ENCODE measurements around the gene LAIR2. TPM values are rescaled to one million over a fixed set of nuclear protein-coding genes. Genes with fewer than 3 reads are reported as not detected.

The LAIR2 gene
- total and polyA plus RNA-seq, 10 of the 15 experiments (the other 5 are each of a cell fraction or from before 2014, with no cell fraction given), result not detected

DNA sequence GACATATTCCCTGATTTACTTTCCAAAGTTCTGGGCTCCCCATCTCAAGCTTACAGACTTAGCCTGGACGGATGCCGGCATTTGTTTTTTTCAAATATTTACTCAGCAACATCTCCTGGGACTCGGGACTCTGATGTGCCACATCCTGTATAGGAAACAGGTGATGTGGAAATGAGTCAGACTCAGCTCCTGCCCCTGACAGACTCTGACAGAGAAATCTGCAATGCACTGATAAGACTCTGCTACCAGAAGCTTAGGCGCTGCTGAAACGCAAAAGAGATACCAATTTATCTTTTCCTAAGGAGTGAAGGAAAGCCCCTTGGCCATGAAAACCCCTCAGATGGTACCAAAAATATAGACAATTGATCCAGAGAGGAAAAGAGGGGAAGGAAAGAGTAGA lies 16.2 kb downstream of the LAIR2 start (continued):
- TF ChIP-seq CHD4 (IDR thresholded peaks at IDR 0.05), result no peak
- TF ChIP-seq ESRRA (IDR thresholded peaks at IDR 0.05; ENCODE audit: low read length), result no peak
- no peak for TF ChIP-seq MYC (IDR thresholded peaks at IDR 0.05; ENCODE audit: insufficient read depth, insufficient read length, insufficient replicate concordance, low read length, severe bottlenecking)
- TF ChIP-seq TBL1XR1 (IDR thresholded peaks at IDR 0.05; ENCODE audit: low read depth, low read length), result peak; percentile 33; the same call in 1 of the 2 replicates
- peak; percentile 94 for TF ChIP-seq BCL11A (IDR thresholded peaks at IDR 0.05; ENCODE audit: low read depth, low read length)
- peak; percentile 92 for TF ChIP-seq NFIC (IDR thresholded peaks at IDR 0.05; ENCODE audit: low read depth, low read length)

DNA sequence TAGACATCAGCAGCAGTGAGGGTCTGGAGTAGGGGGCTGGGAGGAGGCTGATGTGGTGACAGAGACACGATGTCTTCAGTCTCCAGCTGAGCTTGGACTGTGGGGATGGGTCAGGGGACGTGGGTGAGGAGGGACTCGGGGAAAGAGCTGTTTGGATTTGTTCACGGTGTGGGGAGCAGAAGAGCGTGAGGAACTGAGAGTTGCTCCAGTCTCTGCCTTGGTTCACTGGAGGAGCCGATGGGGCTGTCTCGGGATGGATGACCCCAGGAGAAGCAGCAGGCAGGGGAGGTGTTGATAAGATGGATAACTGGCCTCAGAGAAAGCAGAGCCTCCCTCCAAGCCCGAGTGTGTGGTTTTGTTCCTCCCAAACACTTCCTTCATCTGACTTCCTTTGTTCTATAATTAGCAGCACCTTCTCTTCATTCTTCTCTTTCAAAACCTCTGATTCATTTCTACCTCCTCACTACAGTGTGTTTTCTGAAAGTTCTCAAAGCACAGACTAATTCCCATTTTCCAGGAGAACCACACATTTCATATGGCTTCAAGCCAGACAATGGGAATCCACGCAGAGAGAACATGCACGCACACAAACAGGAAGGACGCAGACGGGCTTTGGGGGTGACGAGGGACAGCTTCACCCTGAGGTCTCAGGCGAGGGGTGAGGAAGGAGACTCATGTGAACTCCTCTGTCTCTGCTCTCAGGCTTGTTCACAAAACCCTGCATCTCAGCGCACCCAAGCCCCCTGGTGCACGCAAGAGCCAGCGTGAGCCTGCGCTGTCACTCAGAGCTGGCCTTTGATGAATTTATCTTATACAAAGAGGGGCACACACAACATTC lies 18.6 kb downstream of the LAIR2 start:
- ATAC-seq, result peak; percentile 68
- BruUV-seq (replicated peaks), result no TSS peak
- Histone ChIP-seq H3K27ac (ENCODE audit: control insufficient read depth, insufficient read depth) (peak overlapping the region; percentile 77), H3K27me3 (replicated peaks in 1 of 2; ENCODE audit: control insufficient read depth in 2 of 2, insufficient read depth in 2 of 2, low read length in 1 of 2) (no peaks in the 10 kb centered on the region), H3K9me3 (replicated peaks; ENCODE audit: control insufficient read depth, insufficient read depth, low read length) (no peaks in the 10 kb centered on the region), H3K79me2 (ENCODE audit: control insufficient read depth, insufficient read depth, low read length) (no peaks in the 10 kb centered on the region), H3K36me3 (ENCODE audit: control insufficient read depth in 2 of 2, insufficient read depth in 2 of 2, low read length in 1 of 2) (no peaks in the 10 kb centered on the region), H3K9ac (ENCODE audit: control insufficient read depth, insufficient read depth, low read length) (peak overlapping the region; percentile 64), H2AFZ (ENCODE audit: control insufficient read depth, low read depth, low read length) (peak overlapping the region; percentile 42), H3K4me2 (ENCODE audit: control insufficient read depth, insufficient read depth) (peak overlapping the region; percentile 95), H3K4me1 (ENCODE audit: control insufficient read depth, insufficient read depth, low read length) (peaks cover 51% of the 10 kb centered on the region), H4K20me1 (ENCODE audit: control insufficient read depth, insufficient read depth) (no peaks in the 10 kb centered on the region), H3K4me3 (peak overlapping the region; percentile 57; the same call in 1 of the 2 replicates)
- ChIA-PET SMC1A (ENCODE audit: uncharacterized antibody, unreplicated experiment) (interaction anchor here (0.9 to 1.5 kb wide), 3 partner anchors 8 to 95 kb away, joined by 3 to 4 read pairs (median 3); no protein-coding TSS in a partner anchor), POLR2A (interaction anchor here (0.6 kb wide), 1 partner anchor 66 kb away, joined by 6 read pairs; no protein-coding TSS in a partner anchor), CTCF (interaction anchor here (0.6 to 1.4 kb wide), 3 partner anchors 44 to 153 kb away, joined by 3 read pairs; no protein-coding TSS in a partner anchor), RAD21 (ENCODE audit: unreplicated experiment) (interaction anchor here (1.0 kb wide), 1 partner anchor 97 kb away, joined by 4 read pairs; no protein-coding TSS in a partner anchor)
- DNase-seq (ENCODE audit: low read depth, low spot score), result peak; percentile 65
- in situ Hi-C loops (cut with MboI), result no loop called here
- intact Hi-C loops (cut with micrococcal nuclease; ENCODE audit: unreplicated experiment), result loop anchor here (2.0 kb wide), 1 partner anchor 96 kb away; no protein-coding TSS in a partner anchor
- FAIRE-seq, result peak; percentile 68
- 2% methylated on average over 18 of the region's 18 CpGs for WGBS (ENCODE audit: insufficient coverage, insufficient replicate concordance, low lambda C conversion rate, missing lambda C conversion rate)
- TF ChIP-seq MTA2 (IDR thresholded peaks at IDR 0.05; ENCODE audit: low read depth), result peak; percentile 13; the same call in 1 of the 2 replicates
- no peak for TF ChIP-seq YY1 (IDR thresholded peaks at IDR 0.05; ENCODE audit: low read depth, low read length)
- TF ChIP-seq HDGF (IDR thresholded peaks at IDR 0.05), result no peak
- TF ChIP-seq BACH1 (IDR thresholded peaks at IDR 0.05; ENCODE audit: borderline replicate concordance), result no peak
- TF ChIP-seq FOXM1 (IDR thresholded peaks at IDR 0.05; ENCODE audit: low read depth, low read length), result peak; percentile 32; the same call in 1 of the 2 replicates
- no peak for TF ChIP-seq LARP7 (IDR thresholded peaks at IDR 0.05)
- peak; percentile 82 for TF ChIP-seq SPI1 (IDR thresholded peaks at IDR 0.05; ENCODE audit: borderline replicate concordance, insufficient read depth, low read depth, low read length)
- TF ChIP-seq, protein P1, sequence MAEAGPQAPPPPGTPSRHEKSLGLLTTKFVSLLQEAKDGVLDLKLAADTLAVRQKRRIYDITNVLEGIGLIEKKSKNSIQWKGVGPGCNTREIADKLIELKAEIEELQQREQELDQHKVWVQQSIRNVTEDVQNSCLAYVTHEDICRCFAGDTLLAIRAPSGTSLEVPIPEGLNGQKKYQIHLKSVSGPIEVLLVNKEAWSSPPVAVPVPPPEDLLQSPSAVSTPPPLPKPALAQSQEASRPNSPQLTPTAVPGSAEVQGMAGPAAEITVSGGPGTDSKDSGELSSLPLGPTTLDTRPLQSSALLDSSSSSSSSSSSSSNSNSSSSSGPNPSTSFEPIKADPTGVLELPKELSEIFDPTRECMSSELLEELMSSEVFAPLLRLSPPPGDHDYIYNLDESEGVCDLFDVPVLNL (IDR thresholded peaks at IDR 0.05; ENCODE audit: low read depth, low read length), result no peak
- TF ChIP-seq, protein P2, sequence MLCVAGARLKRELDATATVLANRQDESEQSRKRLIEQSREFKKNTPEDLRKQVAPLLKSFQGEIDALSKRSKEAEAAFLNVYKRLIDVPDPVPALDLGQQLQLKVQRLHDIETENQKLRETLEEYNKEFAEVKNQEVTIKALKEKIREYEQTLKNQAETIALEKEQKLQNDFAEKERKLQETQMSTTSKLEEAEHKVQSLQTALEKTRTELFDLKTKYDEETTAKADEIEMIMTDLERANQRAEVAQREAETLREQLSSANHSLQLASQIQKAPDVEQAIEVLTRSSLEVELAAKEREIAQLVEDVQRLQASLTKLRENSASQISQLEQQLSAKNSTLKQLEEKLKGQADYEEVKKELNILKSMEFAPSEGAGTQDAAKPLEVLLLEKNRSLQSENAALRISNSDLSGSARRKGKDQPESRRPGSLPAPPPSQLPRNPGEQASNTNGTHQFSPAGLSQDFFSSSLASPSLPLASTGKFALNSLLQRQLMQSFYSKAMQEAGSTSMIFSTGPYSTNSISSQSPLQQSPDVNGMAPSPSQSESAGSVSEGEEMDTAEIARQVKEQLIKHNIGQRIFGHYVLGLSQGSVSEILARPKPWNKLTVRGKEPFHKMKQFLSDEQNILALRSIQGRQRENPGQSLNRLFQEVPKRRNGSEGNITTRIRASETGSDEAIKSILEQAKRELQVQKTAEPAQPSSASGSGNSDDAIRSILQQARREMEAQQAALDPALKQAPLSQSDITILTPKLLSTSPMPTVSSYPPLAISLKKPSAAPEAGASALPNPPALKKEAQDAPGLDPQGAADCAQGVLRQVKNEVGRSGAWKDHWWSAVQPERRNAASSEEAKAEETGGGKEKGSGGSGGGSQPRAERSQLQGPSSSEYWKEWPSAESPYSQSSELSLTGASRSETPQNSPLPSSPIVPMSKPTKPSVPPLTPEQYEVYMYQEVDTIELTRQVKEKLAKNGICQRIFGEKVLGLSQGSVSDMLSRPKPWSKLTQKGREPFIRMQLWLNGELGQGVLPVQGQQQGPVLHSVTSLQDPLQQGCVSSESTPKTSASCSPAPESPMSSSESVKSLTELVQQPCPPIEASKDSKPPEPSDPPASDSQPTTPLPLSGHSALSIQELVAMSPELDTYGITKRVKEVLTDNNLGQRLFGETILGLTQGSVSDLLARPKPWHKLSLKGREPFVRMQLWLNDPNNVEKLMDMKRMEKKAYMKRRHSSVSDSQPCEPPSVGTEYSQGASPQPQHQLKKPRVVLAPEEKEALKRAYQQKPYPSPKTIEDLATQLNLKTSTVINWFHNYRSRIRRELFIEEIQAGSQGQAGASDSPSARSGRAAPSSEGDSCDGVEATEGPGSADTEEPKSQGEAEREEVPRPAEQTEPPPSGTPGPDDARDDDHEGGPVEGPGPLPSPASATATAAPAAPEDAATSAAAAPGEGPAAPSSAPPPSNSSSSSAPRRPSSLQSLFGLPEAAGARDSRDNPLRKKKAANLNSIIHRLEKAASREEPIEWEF (IDR thresholded peaks at IDR 0.05; ENCODE audit: insufficient replicate concordance, low read depth, low read length), result peak; percentile 34
- TF ChIP-seq CHD2 (IDR thresholded peaks at IDR 0.05; ENCODE audit: borderline replicate concordance, low read depth, low read length), result no peak
